ENCODE data around the gene TCIRG1.
A peak's percentile ranks its signal among the peaks of the same experiment; 100 is the strongest.
"Not testable (repeated sequence)": the region's sequence is repeated elsewhere in the genome, so short reads cannot be mapped to it uniquely, and the experiment has no call there.

TCIRG1 gene

GRCh38 chr11:68083517-68083916, 44.7 kb downstream of the TCIRG1 start:
- no peak for DNase-seq

GRCh38 chr11:68089679-68090078, 50.9 kb downstream of the TCIRG1 start:
- DNase-seq, result no peak

- no peak for DNase-seq
Measured at GRCh38 chr11:68090287-68090686, 51.5 kb downstream of the TCIRG1 start.

- DNase-seq, result peak; percentile 50 to 69 (median 64)
Measured at GRCh38 chr11:68090706-68091105, 51.9 kb downstream of the TCIRG1 start.

- no peak for DNase-seq
Measured at GRCh38 chr11:68092411-68092810, 53.6 kb downstream of the TCIRG1 start.

GRCh38 chr11:68092946-68093345, 54.1 kb downstream of the TCIRG1 start:
- DNase-seq, result not testable (repeated sequence)

- no peak for DNase-seq
Measured at GRCh38 chr11:68093565-68093964, 54.7 kb downstream of the TCIRG1 start.

GRCh38 chr11:68096962-68097361, 58.1 kb downstream of the TCIRG1 start:
- no peak for DNase-seq

- DNase-seq, result no peak
Measured at GRCh38 chr11:68099057-68099456, 60.2 kb downstream of the TCIRG1 start.

- DNase-seq, result peak in 3 of 4 experiments; percentile 11 to 29 (median 24)
Measured at GRCh38 chr11:68099474-68100405, 60.9 kb downstream of the TCIRG1 start.

Measured in suppressor macrophage (primary cell).